Stomach (tissue), 9 donors: ENCODE data around the gene ASXL3. TPM values are rescaled to one million over a fixed set of nuclear protein-coding genes. Genes with fewer than 3 reads are reported as not detected.

ENCODE experiments used
- DNase-seq, 2 donors: peaks; one replicate each; pipeline versions ENCODE4 v3.0.0 to v3.0.0-alpha.2; 2013 to 2019
- H3K27ac ChIP-seq, 5 donors: fragments of 200-600 bp in 4 of 5; sonication (generic) in 4 of 5; one replicate each; pipeline ENCODE4 v1.5.1; 2013 to 2019; ENCODE audit warnings: mild to moderate bottlenecking in 1 of 5, moderate library complexity in 1 of 5
- H3K27me3 ChIP-seq, 3 donors: fragments of 200-600 bp; sonication (generic); one replicate each; pipeline ENCODE4 v1.5.1; 2017 to 2019; ENCODE audit warnings: mixed run types in 1 of 3
- H3K36me3 ChIP-seq, 4 donors: fragments of 200-600 bp; sonication (generic); 1 replicate in 3 of 4; 2 replicates in 1 of 4; pipeline ENCODE4 v1.5.1; 2016 to 2019
- H3K4me1 ChIP-seq, 4 donors: fragments of 200-600 bp; sonication (generic); one replicate each; pipeline ENCODE4 v1.5.1; 2016 to 2019
- H3K4me3 ChIP-seq, 4 donors: fragments of 200-600 bp; sonication (generic) in 3 of 4; one replicate each; pipeline ENCODE4 v1.5.1; 2016 to 2019; ENCODE audit warnings: mild to moderate bottlenecking in 1 of 4
- H3K9me3 ChIP-seq, 4 donors: fragments of 200-600 bp; sonication (generic); one replicate each; pipeline ENCODE4 v1.5.1; 2016 to 2019
- CTCF ChIP-seq, 7 experiments: fragments of 450-650 bp in 4 of 7; fragments of 200-600 bp in 3 of 7; sonication (generic) in 3 of 7; IDR thresholded peaks; one replicate each; pipeline ENCODE4 v1.5.1; 2016 to 2019; ENCODE audit warnings: antibody characterized with exemption in 7 of 7, control low read depth in 2 of 7, mild to moderate bottlenecking in 1 of 7
- EP300 ChIP-seq: sonication (generic); formaldehyde crosslinking; IDR thresholded peaks from one replicate; pipeline ENCODE4 v1.6.1; 2017; ENCODE audit warnings: antibody characterized with exemption
- POLR2A ChIP-seq, 4 donors: fragments of 450-650 bp; IDR thresholded peaks; one replicate each; pipeline ENCODE4 v1.6.1; 2016; ENCODE audit warnings: antibody characterized with exemption in 4 of 4, control low read depth in 2 of 4, mild to moderate bottlenecking in 1 of 4, moderate library complexity in 1 of 4
- POLR2AphosphoS5 ChIP-seq, 3 donors: sonication (generic); formaldehyde crosslinking; IDR thresholded peaks; one replicate each; pipeline ENCODE4 v1.6.1; 2016; ENCODE audit warnings: antibody characterized with exemption in 3 of 3
- whole genome bisulfite sequencing, 5 donors: extraction: QIAGEN DNeasy Blood & Tissue Kit in 3 of 5; methylation state at CpG; one replicate each; pipeline versions ENCODE4 v1.1.5 to v1.1.7; 2013 to 2018; 5-methylcytosine and 5-hydroxymethylcytosine counted together
- intact Hi-C: fragments of 100-400 bp; cut with DNase I; formaldehyde crosslinking; loops from one replicate; pipeline ENCODE4 v1.15.1; 2023; ENCODE audit warnings: low total_unique reads
- polyA plus RNA-seq, 3 donors: library from polyadenylated mRNA; stranded (reverse); fragments of 200-250 nt; gene quantifications; one replicate each; pipeline ENCODE4 v1.2.3, GENCODE V29; 2013
- total RNA-seq, 5 donors: library from RNA; depleted of rRNA; stranded (reverse); fragments of >200 nt; gene quantifications; one replicate each; pipeline versions ENCODE4 v1.1.0 to v1.2.3, GENCODE V29; 2014 to 2016
- donor health status: healthy with polysubstance abuse.
- donor health status: Bipolar disorder and iron deficiency.
- donor health status: healthy.

The ASXL3 gene
- total and polyA plus RNA-seq, 8 donors: 0.28 to 8.0 (median 1.2) TPM; not detected in 1

DNA sequence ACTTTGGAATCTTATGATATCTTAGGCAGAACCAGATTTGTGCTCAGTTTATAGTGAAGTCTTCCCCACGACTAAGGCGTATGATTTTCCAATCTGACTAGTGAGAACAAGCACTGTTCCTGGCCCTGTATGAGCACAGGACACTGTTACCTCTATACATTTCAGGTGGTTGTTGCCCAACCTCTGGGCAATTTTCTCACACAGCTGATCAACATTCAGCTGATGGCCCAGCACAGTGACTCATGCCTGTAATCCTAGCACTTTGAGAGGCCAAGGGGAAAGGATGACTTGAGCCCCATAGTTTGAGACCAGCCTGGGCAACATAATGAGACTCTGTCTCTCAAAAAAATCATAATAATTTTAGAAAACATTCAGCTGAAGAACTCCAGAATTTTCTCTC, 119.5 kb downstream of the ASXL3 start:
- TF ChIP-seq EP300 (no peak), POLR2A (IDR thresholded peaks at IDR 0.05) (no peak), CTCF (IDR thresholded peaks at IDR 0.05) (no peak), POLR2AphosphoS5 (IDR thresholded peaks at IDR 0.05) (no peak)
- H3K9me3 ChIP-seq: no peaks in the 10 kb centered on the region
- 41 to 49% (median 48%) methylated on average over 2 of the region's 2 CpGs for WGBS, 5 donors
- H3K27ac ChIP-seq: no peak overlapping the region
- H3K4me1 ChIP-seq: no peaks in the 10 kb centered on the region
- no peak overlapping the region for H3K4me3 ChIP-seq
- H3K36me3 ChIP-seq: no peaks in the 10 kb centered on the region
- H3K27me3 ChIP-seq: no peaks in the 10 kb centered on the region
- no peak for DNase-seq
- intact Hi-C loops: no loop called here

DNA sequence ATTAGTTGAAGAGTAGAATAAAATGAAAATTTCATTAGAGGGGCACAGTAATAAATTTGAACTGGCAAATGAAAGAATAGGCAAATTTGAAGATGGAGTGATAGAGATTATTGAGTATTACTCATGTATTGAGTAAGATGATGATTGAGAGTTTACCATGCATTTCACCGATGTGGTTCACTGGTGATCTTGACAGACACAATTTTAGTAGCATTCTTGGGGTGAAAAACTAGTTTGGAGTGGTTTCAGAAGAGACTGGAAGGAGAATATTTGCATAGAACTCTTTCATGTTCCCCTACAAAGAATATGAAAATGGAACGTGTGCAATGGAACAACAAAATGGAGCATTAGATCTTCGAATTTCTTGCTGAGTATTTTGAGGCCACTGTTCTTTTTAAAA, 121.4 kb downstream of the ASXL3 start:
- no peak for DNase-seq
- no peaks in the 10 kb centered on the region for H3K9me3 ChIP-seq
- WGBS, 5 donors: 68 to 91% (median 76%) methylated on average over 3 of the region's 3 CpGs
- TF ChIP-seq CTCF (IDR thresholded peaks at IDR 0.05): no peak
- no peak for TF ChIP-seq POLR2AphosphoS5 (IDR thresholded peaks at IDR 0.05)
- TF ChIP-seq EP300: no peak
- TF ChIP-seq POLR2A (IDR thresholded peaks at IDR 0.05): no peak
- H3K4me1 ChIP-seq: no peaks in the 10 kb centered on the region
- no peak overlapping the region for H3K27ac ChIP-seq
- no peaks in the 10 kb centered on the region for H3K36me3 ChIP-seq
- intact Hi-C loops: no loop called here
- H3K4me3 ChIP-seq: no peak overlapping the region
- no peaks in the 10 kb centered on the region for H3K27me3 ChIP-seq

GRCh38 chr18:33700513-33700976, 122.5 kb downstream of the ASXL3 start:
- no peak overlapping the region for H3K4me3 ChIP-seq
- intact Hi-C loops: no loop called here
- no peaks in the 10 kb centered on the region for H3K36me3 ChIP-seq
- no peak overlapping the region for H3K27ac ChIP-seq
- no peaks in the 10 kb centered on the region for H3K27me3 ChIP-seq
- 89 to 94% (median 90%) methylated on average over 3 of the region's 3 CpGs for WGBS, 5 donors
- H3K4me1 ChIP-seq: no peaks in the 10 kb centered on the region
- no peak for TF ChIP-seq CTCF (IDR thresholded peaks at IDR 0.05)
- no peak for TF ChIP-seq EP300
- TF ChIP-seq POLR2A (IDR thresholded peaks at IDR 0.05): no peak
- no peak for TF ChIP-seq POLR2AphosphoS5 (IDR thresholded peaks at IDR 0.05)
- H3K9me3 ChIP-seq: no peaks in the 10 kb centered on the region
- no peak for DNase-seq

- Histone ChIP-seq H3K9me3 (no peaks in the 10 kb centered on the region), H3K4me1 (no peaks in the 10 kb centered on the region), H3K36me3 (no peaks in the 10 kb centered on the region), H3K27me3 (no peaks in the 10 kb centered on the region), H3K4me3 (no peak overlapping the region), H3K27ac (no peak overlapping the region)
- 84 to 97% (median 95%) methylated on average over 1 of the region's 1 CpG for WGBS, 5 donors
- intact Hi-C loops: no loop called here
- DNase-seq: no peak
- TF ChIP-seq EP300 (no peak), CTCF (IDR thresholded peaks at IDR 0.05) (no peak), POLR2AphosphoS5 (IDR thresholded peaks at IDR 0.05) (no peak), POLR2A (IDR thresholded peaks at IDR 0.05) (no peak)
Measured at GRCh38 chr18:33702625-33703024, 124.6 kb downstream of the ASXL3 start.
